OCI-LY3 (cell line): ENCODE measurements around the gene KLHL29.

ENCODE experiments used
- CTCF ChIP-seq: fragments of 200-600, 300-600 bp; sonication (generic); IDR thresholded peaks from 2 replicates; pipeline ENCODE4 v1.5.1; 2014; ENCODE audit warnings: antibody characterized with exemption, low read length, low read depth
- EZH2phosphoT487 ChIP-seq: fragments of 200-600 bp; shearing (Covaris generic); IDR thresholded peaks from 2 replicates; pipeline ENCODE4 v1.6.1; 2018; ENCODE audit warnings: antibody characterized with exemption, mixed run types, low read depth

- TF ChIP-seq CTCF (no peak), EZH2phosphoT487 (no peak)
Observed at GRCh38 chr2:23706613-23707078, 321.7 kb downstream of the KLHL29 start.
